GM23338 (cell line): Measurements from ENCODE around the gene NFAT5. TPM values are rescaled to one million over a fixed set of nuclear protein-coding genes. Genes with fewer than 3 reads are reported as not detected.

Source experiments
- ATAC-seq: fragments of 200-7000 bp; cut with Tn5 transposase; 3 replicates; pipeline ENCODE4 v1.9.1; 2020
- DNase-seq: peaks from one replicate; pipeline ENCODE4 v3.0.0-alpha.2; 2015; ENCODE audit warnings: low spot score
- H2AFZ ChIP-seq: fragments of 200-600 bp; sonication (generic); 2 replicates; pipeline ENCODE4 v1.8.0; 2016; ENCODE audit warnings: antibody characterized with exemption, mild to moderate bottlenecking, moderate library complexity
- H3F3A ChIP-seq: fragments of 200-600 bp; sonication (generic); replicated peaks from 2 replicates; pipeline ENCODE4 v1.8.0; 2017; ENCODE audit warnings: antibody characterized with exemption, mixed run types, low read depth
- H3K27ac ChIP-seq: fragments of 200-600 bp; sonication (generic); 2 replicates; pipeline ENCODE4 v1.6.1; 2016; ENCODE audit warnings: low read depth
- H3K27me3 ChIP-seq: fragments of 200-600 bp; sonication (generic); 2 replicates; pipeline ENCODE4 v1.8.0; 2016; ENCODE audit warnings: mild to moderate bottlenecking, mixed run types, moderate library complexity; ENCODE audit not compliant: insufficient read depth
- H3K36me3 ChIP-seq: fragments of 200-600 bp; sonication (generic); 2 replicates; pipeline ENCODE4 v1.8.0; 2016; ENCODE audit warnings: mild to moderate bottlenecking; ENCODE audit not compliant: insufficient read depth
- H3K4me1 ChIP-seq: fragments of 200-600 bp; sonication (generic); 2 replicates; pipeline ENCODE4 v1.8.0; 2016; ENCODE audit warnings: mild to moderate bottlenecking, moderate library complexity; ENCODE audit not compliant: insufficient read depth
- H3K4me2 ChIP-seq: fragments of 200-600 bp; sonication (generic); 2 replicates; pipeline ENCODE4 v1.7.1; 2017; ENCODE audit warnings: mixed run types
- H3K4me3 ChIP-seq: fragments of 200-600 bp; sonication (generic); 2 replicates; pipeline ENCODE4 v1.6.1; 2016; ENCODE audit warnings: mixed run types
- H3K79me2 ChIP-seq: fragments of 200-600 bp; sonication (generic); replicated peaks from 2 replicates; pipeline ENCODE4 v1.8.0; 2017; ENCODE audit warnings: mild to moderate bottlenecking; ENCODE audit not compliant: insufficient read depth
- H3K9me2 ChIP-seq: fragments of 200-600 bp; sonication (generic); 2 replicates; pipeline ENCODE4 v1.8.0; 2017; ENCODE audit not compliant: insufficient read depth
- H4K20me1 ChIP-seq: fragments of 200-600 bp; sonication (generic); replicated peaks from 2 replicates; pipeline ENCODE4 v1.8.0; 2017; ENCODE audit warnings: mild to moderate bottlenecking; ENCODE audit not compliant: insufficient read depth
- H3K27ac Mint-ChIP-seq: 2 replicates; pipeline ENCODE4 v1.8.0; 2020; ENCODE audit warnings: inconsistent platforms, mild to moderate bottlenecking, moderate library complexity, mixed read lengths
- H3K27me3 Mint-ChIP-seq: 3 replicates; pipeline ENCODE4 v1.8.0; 2022; ENCODE audit warnings: low read depth, mild to moderate bottlenecking, moderate library complexity, mixed read lengths, inconsistent platforms; ENCODE audit not compliant: insufficient read depth, poor library complexity
- H3K36me3 Mint-ChIP-seq: 3 replicates; pipeline ENCODE4 v1.8.0; 2021; ENCODE audit warnings: low read depth, mild to moderate bottlenecking, inconsistent platforms, moderate library complexity, mixed read lengths
- H3K4me1 Mint-ChIP-seq: 3 replicates; pipeline ENCODE4 v1.8.0; 2020; ENCODE audit warnings: mild to moderate bottlenecking, inconsistent platforms, mixed read lengths
- H3K4me3 Mint-ChIP-seq: 3 replicates; pipeline ENCODE4 v1.8.0; 2021; ENCODE audit warnings: moderate library complexity, mild to moderate bottlenecking, inconsistent platforms, mixed read lengths
- H3K9me3 Mint-ChIP-seq: 3 replicates; pipeline ENCODE4 v1.8.0; 2020; ENCODE audit warnings: moderate library complexity, mild to moderate bottlenecking, inconsistent platforms, mixed read lengths
- CREB1 ChIP-seq: fragments of 250-450 bp; sonication (Bioruptor Pico); IDR thresholded peaks from 2 replicates; pipeline ENCODE4 v1.5.0; 2020; ENCODE audit warnings: low read depth, mild to moderate bottlenecking, moderate library complexity
- EZH2 ChIP-seq: fragments of 200-600 bp; sonication (generic); IDR thresholded peaks from one replicate; pipeline ENCODE4 v1.8.0; 2017; ENCODE audit warnings: antibody characterized with exemption, mild to moderate bottlenecking, low read depth; ENCODE audit not compliant: unreplicated experiment
- NANOG ChIP-seq: IDR thresholded peaks from 2 replicates; pipeline ENCODE4 v1.6.1; 2016; ENCODE audit warnings: antibody characterized with exemption, borderline replicate concordance
- POLR2AphosphoS5 ChIP-seq: IDR thresholded peaks from 2 replicates; pipeline ENCODE4 v1.6.1; 2016; ENCODE audit warnings: antibody characterized with exemption, low read depth
- STAT1 ChIP-seq: IDR thresholded peaks from one replicate; pipeline ENCODE4 v1.6.1; 2016; ENCODE audit warnings: antibody characterized with exemption; ENCODE audit not compliant: unreplicated experiment
- ZNF114 ChIP-seq: fragments of 250-450 bp; sonication (Bioruptor Pico); IDR thresholded peaks from 2 replicates; pipeline ENCODE4 v1.5.0; 2020; ENCODE audit warnings: mild to moderate bottlenecking, moderate library complexity
- ZNF331 ChIP-seq: fragments of 250-450 bp; sonication (Bioruptor Pico); IDR thresholded peaks from 2 replicates; pipeline ENCODE4 v1.5.0; 2020; ENCODE audit warnings: low read depth, mild to moderate bottlenecking, moderate library complexity
- polyA plus RNA-seq: library from polyadenylated mRNA; unstranded; fragments of >200 nt; fragmentation: Nextera tagmentation; extraction: Ambion mirVana; gene quantifications from 2 replicates; pipeline ENCODE4 v1.2.1, GENCODE V29; 2016
- total RNA-seq: library from RNA; depleted of rRNA; stranded (reverse); fragments of >200 nt; shearing (Covaris generic); gene quantifications from 2 replicates; pipeline ENCODE4 v1.2.3, GENCODE V29; 2014
- TF ChIP-seq, protein P1 (sequence below): fragments of 250-450 bp; sonication (Bioruptor Pico); IDR thresholded peaks from 2 replicates; pipeline ENCODE4 v1.5.0; 2020; ENCODE audit warnings: mild to moderate bottlenecking, moderate library complexity
- TF ChIP-seq, protein P2 (sequence below): IDR thresholded peaks from 2 replicates; pipeline ENCODE4 v1.6.1; 2016; ENCODE audit warnings: antibody characterized with exemption
- TF ChIP-seq, protein P3 (sequence below), 2 experiments: fragments of 200-600 bp in 1 of 2; sonication (generic) in 1 of 2; conservative IDR thresholded peaks; 2 replicates each; pipeline versions ENCODE4 v1.5.1 to v1.6.1; 2016 to 2017; ENCODE audit warnings: antibody characterized with exemption in 2 of 2, low read depth in 2 of 2, mild to moderate bottlenecking in 2 of 2, moderate library complexity in 1 of 2

The NFAT5 gene
- total and polyA plus RNA-seq, 2 experiments from 2014 or later: 10.6 to 27.0 TPM

DNA sequence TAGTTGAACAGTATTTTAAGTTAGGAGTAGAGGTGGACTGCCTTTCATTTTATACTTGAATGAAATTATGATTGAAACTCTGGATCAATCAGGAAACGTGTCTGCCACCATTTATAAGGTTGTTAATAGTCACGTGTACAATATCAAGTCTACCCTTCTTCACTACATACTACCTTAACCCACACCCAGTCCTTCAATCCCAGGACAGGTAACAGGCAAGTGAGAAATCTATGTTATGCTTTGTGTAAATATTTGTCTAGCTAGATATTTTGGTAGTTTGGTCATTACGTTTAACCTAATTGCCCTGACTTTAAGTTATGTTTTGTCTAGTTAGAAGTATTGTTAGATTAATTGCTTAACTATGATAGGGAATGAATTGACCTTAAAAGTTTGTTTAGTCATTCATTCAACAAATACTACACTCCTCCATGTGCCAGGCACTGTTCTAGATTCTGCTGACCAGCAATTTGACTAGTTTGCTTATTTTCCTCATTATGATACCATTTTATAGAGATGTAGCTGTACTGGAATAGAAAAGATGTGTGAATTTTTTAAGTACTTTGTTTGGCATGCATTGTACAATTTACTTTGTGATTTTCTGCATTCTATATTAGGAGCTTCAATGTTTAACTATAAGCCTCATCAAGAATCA is 88.6 kb downstream of the NFAT5 start (continued):
- TF ChIP-seq, protein P1, sequence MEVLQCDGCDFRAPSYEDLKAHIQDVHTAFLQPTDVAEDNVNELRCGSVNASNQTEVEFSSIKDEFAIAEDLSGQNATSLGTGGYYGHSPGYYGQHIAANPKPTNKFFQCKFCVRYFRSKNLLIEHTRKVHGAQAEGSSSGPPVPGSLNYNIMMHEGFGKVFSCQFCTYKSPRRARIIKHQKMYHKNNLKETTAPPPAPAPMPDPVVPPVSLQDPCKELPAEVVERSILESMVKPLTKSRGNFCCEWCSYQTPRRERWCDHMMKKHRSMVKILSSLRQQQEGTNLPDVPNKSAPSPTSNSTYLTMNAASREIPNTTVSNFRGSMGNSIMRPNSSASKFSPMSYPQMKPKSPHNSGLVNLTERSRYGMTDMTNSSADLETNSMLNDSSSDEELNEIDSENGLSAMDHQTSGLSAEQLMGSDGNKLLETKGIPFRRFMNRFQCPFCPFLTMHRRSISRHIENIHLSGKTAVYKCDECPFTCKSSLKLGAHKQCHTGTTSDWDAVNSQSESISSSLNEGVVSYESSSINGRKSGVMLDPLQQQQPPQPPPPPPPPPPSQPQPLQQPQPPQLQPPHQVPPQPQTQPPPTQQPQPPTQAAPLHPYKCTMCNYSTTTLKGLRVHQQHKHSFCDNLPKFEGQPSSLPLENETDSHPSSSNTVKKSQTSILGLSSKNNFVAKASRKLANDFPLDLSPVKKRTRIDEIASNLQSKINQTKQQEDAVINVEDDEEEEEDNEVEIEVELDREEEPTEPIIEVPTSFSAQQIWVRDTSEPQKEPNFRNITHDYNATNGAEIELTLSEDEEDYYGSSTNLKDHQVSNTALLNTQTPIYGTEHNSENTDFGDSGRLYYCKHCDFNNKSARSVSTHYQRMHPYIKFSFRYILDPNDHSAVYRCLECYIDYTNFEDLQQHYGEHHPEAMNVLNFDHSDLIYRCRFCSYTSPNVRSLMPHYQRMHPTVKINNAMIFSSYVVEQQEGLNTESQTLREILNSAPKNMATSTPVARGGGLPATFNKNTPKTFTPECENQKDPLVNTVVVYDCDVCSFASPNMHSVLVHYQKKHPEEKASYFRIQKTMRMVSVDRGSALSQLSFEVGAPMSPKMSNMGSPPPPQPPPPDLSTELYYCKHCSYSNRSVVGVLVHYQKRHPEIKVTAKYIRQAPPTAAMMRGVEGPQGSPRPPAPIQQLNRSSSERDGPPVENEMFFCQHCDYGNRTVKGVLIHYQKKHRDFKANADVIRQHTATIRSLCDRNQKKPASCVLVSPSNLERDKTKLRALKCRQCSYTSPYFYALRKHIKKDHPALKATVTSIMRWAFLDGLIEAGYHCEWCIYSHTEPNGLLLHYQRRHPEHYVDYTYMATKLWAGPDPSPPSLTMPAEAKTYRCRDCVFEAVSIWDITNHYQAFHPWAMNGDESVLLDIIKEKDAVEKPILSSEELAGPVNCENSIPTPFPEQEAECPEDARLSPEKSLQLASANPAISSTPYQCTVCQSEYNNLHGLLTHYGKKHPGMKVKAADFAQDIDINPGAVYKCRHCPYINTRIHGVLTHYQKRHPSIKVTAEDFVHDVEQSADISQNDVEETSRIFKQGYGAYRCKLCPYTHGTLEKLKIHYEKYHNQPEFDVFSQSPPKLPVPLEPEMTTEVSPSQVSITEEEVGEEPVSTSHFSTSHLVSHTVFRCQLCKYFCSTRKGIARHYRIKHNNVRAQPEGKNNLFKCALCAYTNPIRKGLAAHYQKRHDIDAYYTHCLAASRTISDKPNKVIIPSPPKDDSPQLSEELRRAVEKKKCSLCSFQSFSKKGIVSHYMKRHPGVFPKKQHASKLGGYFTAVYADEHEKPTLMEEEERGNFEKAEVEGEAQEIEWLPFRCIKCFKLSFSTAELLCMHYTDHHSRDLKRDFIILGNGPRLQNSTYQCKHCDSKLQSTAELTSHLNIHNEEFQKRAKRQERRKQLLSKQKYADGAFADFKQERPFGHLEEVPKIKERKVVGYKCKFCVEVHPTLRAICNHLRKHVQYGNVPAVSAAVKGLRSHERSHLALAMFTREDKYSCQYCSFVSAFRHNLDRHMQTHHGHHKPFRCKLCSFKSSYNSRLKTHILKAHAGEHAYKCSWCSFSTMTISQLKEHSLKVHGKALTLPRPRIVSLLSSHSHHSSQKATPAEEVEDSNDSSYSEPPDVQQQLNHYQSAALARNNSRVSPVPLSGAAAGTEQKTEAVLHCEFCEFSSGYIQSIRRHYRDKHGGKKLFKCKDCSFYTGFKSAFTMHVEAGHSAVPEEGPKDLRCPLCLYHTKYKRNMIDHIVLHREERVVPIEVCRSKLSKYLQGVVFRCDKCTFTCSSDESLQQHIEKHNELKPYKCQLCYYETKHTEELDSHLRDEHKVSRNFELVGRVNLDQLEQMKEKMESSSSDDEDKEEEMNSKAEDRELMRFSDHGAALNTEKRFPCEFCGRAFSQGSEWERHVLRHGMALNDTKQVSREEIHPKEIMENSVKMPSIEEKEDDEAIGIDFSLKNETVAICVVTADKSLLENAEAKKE (CRISPR knock-in tag): no peak
- TF ChIP-seq CREB1 (CRISPR knock-in tag) (no peak), ZNF331 (CRISPR knock-in tag) (no peak), NANOG (no peak), STAT1 (no peak), ZNF114 (CRISPR knock-in tag) (no peak), POLR2AphosphoS5 (no peak)

DNA sequence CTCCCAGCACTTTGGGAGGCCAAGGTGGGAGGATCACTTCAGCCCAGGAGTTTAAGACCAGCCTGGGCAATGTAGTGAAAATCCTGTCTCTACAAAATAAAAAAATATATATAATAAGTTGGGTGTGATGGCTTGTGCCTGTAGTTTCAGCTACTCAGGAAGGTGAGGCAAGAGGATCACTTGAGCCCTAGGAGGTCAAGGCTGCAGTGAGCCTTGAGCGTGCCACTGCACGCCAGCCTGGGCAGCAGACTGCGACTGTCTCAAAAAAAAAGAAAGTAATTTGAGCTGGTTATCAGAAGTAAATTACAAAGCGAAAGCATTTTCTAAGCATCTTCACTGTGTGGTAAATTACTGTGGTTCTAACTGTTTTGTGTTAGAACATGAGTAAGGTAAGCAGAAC is 94.4 kb downstream of the NFAT5 start:
- no peaks in the 10 kb centered on the region for H3K4me1 Mint-ChIP-seq
- ATAC-seq: no peak
- no peaks in the 10 kb centered on the region for H3F3A ChIP-seq
- peaks cover 32% of the 10 kb centered on the region for H3K36me3 Mint-ChIP-seq
- peaks cover 26% of the 10 kb centered on the region; the same call in 1 of the 2 replicates for H3K36me3 ChIP-seq
- no peak for DNase-seq
- no peaks in the 10 kb centered on the region for H3K27me3 ChIP-seq
- H3K27ac Mint-ChIP-seq: no peak overlapping the region
- H3K4me2 ChIP-seq: no peak overlapping the region
- no peaks in the 10 kb centered on the region for H3K4me1 ChIP-seq
- H3K4me3 ChIP-seq: no peak overlapping the region
- TF ChIP-seq, protein P2, sequence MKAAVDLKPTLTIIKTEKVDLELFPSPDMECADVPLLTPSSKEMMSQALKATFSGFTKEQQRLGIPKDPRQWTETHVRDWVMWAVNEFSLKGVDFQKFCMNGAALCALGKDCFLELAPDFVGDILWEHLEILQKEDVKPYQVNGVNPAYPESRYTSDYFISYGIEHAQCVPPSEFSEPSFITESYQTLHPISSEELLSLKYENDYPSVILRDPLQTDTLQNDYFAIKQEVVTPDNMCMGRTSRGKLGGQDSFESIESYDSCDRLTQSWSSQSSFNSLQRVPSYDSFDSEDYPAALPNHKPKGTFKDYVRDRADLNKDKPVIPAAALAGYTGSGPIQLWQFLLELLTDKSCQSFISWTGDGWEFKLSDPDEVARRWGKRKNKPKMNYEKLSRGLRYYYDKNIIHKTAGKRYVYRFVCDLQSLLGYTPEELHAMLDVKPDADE: no peak
- TF ChIP-seq ZNF114 (CRISPR knock-in tag) (no peak), CREB1 (CRISPR knock-in tag) (no peak), EZH2 (no peak), POLR2AphosphoS5 (no peak), STAT1 (no peak), NANOG (no peak)
- TF ChIP-seq, protein P3, sequence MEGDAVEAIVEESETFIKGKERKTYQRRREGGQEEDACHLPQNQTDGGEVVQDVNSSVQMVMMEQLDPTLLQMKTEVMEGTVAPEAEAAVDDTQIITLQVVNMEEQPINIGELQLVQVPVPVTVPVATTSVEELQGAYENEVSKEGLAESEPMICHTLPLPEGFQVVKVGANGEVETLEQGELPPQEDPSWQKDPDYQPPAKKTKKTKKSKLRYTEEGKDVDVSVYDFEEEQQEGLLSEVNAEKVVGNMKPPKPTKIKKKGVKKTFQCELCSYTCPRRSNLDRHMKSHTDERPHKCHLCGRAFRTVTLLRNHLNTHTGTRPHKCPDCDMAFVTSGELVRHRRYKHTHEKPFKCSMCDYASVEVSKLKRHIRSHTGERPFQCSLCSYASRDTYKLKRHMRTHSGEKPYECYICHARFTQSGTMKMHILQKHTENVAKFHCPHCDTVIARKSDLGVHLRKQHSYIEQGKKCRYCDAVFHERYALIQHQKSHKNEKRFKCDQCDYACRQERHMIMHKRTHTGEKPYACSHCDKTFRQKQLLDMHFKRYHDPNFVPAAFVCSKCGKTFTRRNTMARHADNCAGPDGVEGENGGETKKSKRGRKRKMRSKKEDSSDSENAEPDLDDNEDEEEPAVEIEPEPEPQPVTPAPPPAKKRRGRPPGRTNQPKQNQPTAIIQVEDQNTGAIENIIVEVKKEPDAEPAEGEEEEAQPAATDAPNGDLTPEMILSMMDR (conservative IDR thresholded peaks at IDR 0.05; ENCODE audit: low read depth in 2 of 2): no peak
- H4K20me1 ChIP-seq: no peaks in the 10 kb centered on the region
- no peak overlapping the region for H3K27ac ChIP-seq
- H3K27me3 Mint-ChIP-seq: peaks cover 2% of the 10 kb centered on the region
- H3K4me3 Mint-ChIP-seq: no peak overlapping the region
- no peak overlapping the region for H2AFZ ChIP-seq
- H3K9me3 Mint-ChIP-seq: no peaks in the 10 kb centered on the region
- no peaks in the 10 kb centered on the region for H3K79me2 ChIP-seq
- no peaks in the 10 kb centered on the region for H3K9me2 ChIP-seq
